H1 (cell line): Measurements from ENCODE around the gene RASGRP4. TPM values are rescaled to one million over a fixed set of nuclear protein-coding genes. Genes with fewer than 3 reads are reported as not detected.

ENCODE experiments used
- CTCF ChIA-PET: fragments of 300-600 bp; sonication (Branson Sonifier 250); formaldehyde crosslinking; loops from one replicate; lab custom pipeline; 2021; ENCODE audit not compliant: partially characterized antibody; lab: Charles Lee
- POLR2A ChIA-PET: fragments of 300-600 bp; sonication (Branson Sonifier 250); formaldehyde crosslinking; loops from one replicate; lab custom pipeline; 2021; ENCODE audit warnings: inconsistent platforms; ENCODE audit not compliant: partially characterized antibody; lab: Charles Lee
- DNase-seq, 2 experiments: peaks; one replicate each; pipeline versions ENCODE4 v3.0.0 to v3.0.0-alpha.2; 2010 to 2022; ENCODE audit warnings: low spot score in 2 of 2, low read depth in 1 of 2, mixed read lengths in 1 of 2
- FAIRE-seq: peaks from 2 replicates; lab custom pipeline; 2011; peaks lifted over from hg19 to GRCh38; lab: Jason Lieb, UNC
- H2AFZ ChIP-seq: 2 replicates; pipeline ENCODE4 v1.8.1; 2012; ENCODE audit warnings: low read length, inconsistent platforms
- H2AK5ac ChIP-seq: 2 replicates; pipeline ENCODE4 v1.6.1; 2013; ENCODE audit warnings: low read depth, low read length
- H2BK120ac ChIP-seq: replicated peaks from 2 replicates; pipeline ENCODE3; 2013; ENCODE audit warnings: low read depth, low read length, inconsistent platforms
- H2BK12ac ChIP-seq: 2 replicates; pipeline ENCODE4 v1.6.1; 2013; ENCODE audit warnings: low read depth, low read length
- H2BK15ac ChIP-seq: 2 replicates; pipeline ENCODE4 v1.6.1; 2013; ENCODE audit warnings: low read length
- H2BK20ac ChIP-seq: 2 replicates; pipeline ENCODE4 v1.6.1; 2013; ENCODE audit warnings: low read length
- H2BK5ac ChIP-seq: 2 replicates; pipeline ENCODE4 v1.6.1; 2013; ENCODE audit warnings: low read depth, low read length
- H3K14ac ChIP-seq: 2 replicates; pipeline ENCODE4 v1.6.1; 2013; ENCODE audit warnings: inconsistent platforms; ENCODE audit not compliant: insufficient read length
- H3K18ac ChIP-seq: 2 replicates; pipeline ENCODE4 v1.6.1; 2013; ENCODE audit warnings: low read length; ENCODE audit errors: extremely low read depth
- H3K23ac ChIP-seq: 2 replicates; pipeline ENCODE4 v1.6.1; 2013; ENCODE audit warnings: inconsistent platforms; ENCODE audit not compliant: insufficient read length
- H3K23me2 ChIP-seq: 2 replicates; pipeline ENCODE4 v1.6.1; 2013; ENCODE audit warnings: low read depth, low read length
- H3K27ac ChIP-seq: 2 replicates; pipeline ENCODE4 v1.6.1; 2011; ENCODE audit warnings: low read depth, low read length, inconsistent platforms
- H3K27me3 ChIP-seq, 4 experiments: replicated peaks in 1 of 4; 1 replicate in 1 of 4; 2 replicates in 3 of 4; pipeline versions ENCODE4 v1.6.1 to v1.8.1; 2011 to 2013; ENCODE audit warnings: low read length in 3 of 4, mild to moderate bottlenecking in 3 of 4, inconsistent platforms in 2 of 4, mixed read lengths in 2 of 4, moderate library complexity in 1 of 4; ENCODE audit not compliant: control insufficient read depth in 3 of 4, insufficient read depth in 3 of 4; ENCODE audit errors: extremely low read depth in 1 of 4
- H3K36me3 ChIP-seq, 4 experiments: 2 replicates each; pipeline versions ENCODE4 v1.6.1 to v1.8.1; 2011 to 2013; ENCODE audit warnings: mild to moderate bottlenecking in 4 of 4, low read length in 3 of 4, moderate library complexity in 2 of 4, control low read depth in 1 of 4, inconsistent platforms in 1 of 4; ENCODE audit not compliant: insufficient read depth in 4 of 4, control insufficient read depth in 2 of 4
- H3K4ac ChIP-seq: replicated peaks from 2 replicates; pipeline ENCODE3; 2013; ENCODE audit warnings: low read length, low read depth, mixed read lengths, inconsistent platforms; ENCODE audit not compliant: insufficient read length
- H3K4me1 ChIP-seq, 4 experiments: replicated peaks in 1 of 4; 1 replicate in 1 of 4; 2 replicates in 3 of 4; pipeline versions ENCODE4 v1.6.1 to v1.8.1; 2011 to 2013; ENCODE audit warnings: low read length in 3 of 4, inconsistent platforms in 2 of 4, mixed read lengths in 1 of 4; ENCODE audit not compliant: insufficient read depth in 4 of 4, control insufficient read depth in 3 of 4
- H3K4me2 ChIP-seq, 2 experiments: 2 replicates each; pipeline versions ENCODE4 v1.6.1 to v1.8.1; 2011 to 2013; ENCODE audit warnings: low read depth in 2 of 2, low read length in 2 of 2, control low read depth in 1 of 2, inconsistent platforms in 1 of 2, mild to moderate bottlenecking in 1 of 2; ENCODE audit not compliant: insufficient read depth in 1 of 2
- H3K4me3 ChIP-seq, 4 experiments: fragments of 200-600, 300-600 bp in 1 of 4; sonication (generic), shearing (Covaris generic), sonication (Bioruptor Twin) in 1 of 4; 2 replicates each; pipeline versions ENCODE4 v1.5.1 to v1.8.1; 2011 to 2016; ENCODE audit warnings: low read length in 4 of 4, low read depth in 3 of 4, control low read depth in 2 of 4, inconsistent platforms in 2 of 4, mild to moderate bottlenecking in 2 of 4, mixed read lengths in 1 of 4, moderate library complexity in 1 of 4; ENCODE audit not compliant: insufficient read depth in 2 of 4; ENCODE audit errors: extremely low read depth in 1 of 4
- H3K56ac ChIP-seq: replicated peaks from 2 replicates; pipeline ENCODE3; 2013; ENCODE audit warnings: low read depth, mild to moderate bottlenecking, mixed read lengths, low read length, inconsistent platforms; ENCODE audit not compliant: insufficient read length
- H3K79me1 ChIP-seq: 2 replicates; pipeline ENCODE4 v1.6.1; 2013; ENCODE audit warnings: low read depth, low read length, control low read depth
- H3K79me2 ChIP-seq, 2 experiments: 2 replicates each; pipeline versions ENCODE4 v1.6.1 to v1.8.1; 2012 to 2013; ENCODE audit warnings: low read length in 2 of 2, mild to moderate bottlenecking in 2 of 2, inconsistent platforms in 1 of 2; ENCODE audit not compliant: insufficient read depth in 2 of 2, control insufficient read depth in 1 of 2
- H3K9ac ChIP-seq, 4 experiments: replicated peaks in 1 of 4; 1 replicate in 1 of 4; 2 replicates in 3 of 4; pipeline versions ENCODE4 v1.6.1 to v1.8.1; 2011 to 2013; ENCODE audit warnings: low read depth in 3 of 4, low read length in 3 of 4, control low read depth in 2 of 4, mild to moderate bottlenecking in 2 of 4, moderate library complexity in 2 of 4, inconsistent platforms in 1 of 4; ENCODE audit errors: extremely low read depth in 1 of 4
- H3K9me3 ChIP-seq, 2 experiments: 2 replicates each; pipeline versions ENCODE4 v1.6.1 to v1.8.1; 2012 to 2013; ENCODE audit warnings: mild to moderate bottlenecking in 2 of 2, moderate library complexity in 2 of 2, control low read depth in 1 of 2, inconsistent platforms in 1 of 2, low read depth in 1 of 2, low read length in 1 of 2, mixed read lengths in 1 of 2; ENCODE audit not compliant: insufficient read depth in 2 of 2
- H4K20me1 ChIP-seq, 2 experiments: replicated peaks in 1 of 2; 2 replicates each; pipeline versions ENCODE3 to v1.8.1; 2011 to 2013; ENCODE audit warnings: inconsistent platforms in 2 of 2, low read length in 2 of 2, mild to moderate bottlenecking in 1 of 2; ENCODE audit not compliant: insufficient read depth in 2 of 2, control insufficient read depth in 1 of 2
- H4K5ac ChIP-seq: 2 replicates; pipeline ENCODE4 v1.6.1; 2013; ENCODE audit warnings: low read length, low read depth, mixed read lengths, inconsistent platforms; ENCODE audit not compliant: insufficient read length
- H4K8ac ChIP-seq: 2 replicates; pipeline ENCODE4 v1.8.0; 2013; ENCODE audit warnings: mild to moderate bottlenecking, moderate library complexity, low read length, inconsistent platforms; ENCODE audit not compliant: insufficient read depth; ENCODE audit errors: extremely low read depth
- H4K91ac ChIP-seq: replicated peaks from 2 replicates; pipeline ENCODE3; 2013; ENCODE audit warnings: low read length, mixed read lengths, inconsistent platforms; ENCODE audit not compliant: insufficient read length
- EP300 ChIP-seq, 2 experiments: IDR thresholded peaks; 1 replicate in 1 of 2; 2 replicates in 1 of 2; pipeline ENCODE4 v1.6.1; 2011 to 2012; ENCODE audit warnings: low read depth in 2 of 2, low read length in 2 of 2, mild to moderate bottlenecking in 2 of 2, borderline replicate concordance in 1 of 2, inconsistent platforms in 1 of 2, moderate library complexity in 1 of 2
- FOSL1 ChIP-seq: IDR thresholded peaks from 2 replicates; pipeline ENCODE4 v1.6.1; 2011; ENCODE audit warnings: mild to moderate bottlenecking, low read depth, low read length, moderate library complexity; ENCODE audit not compliant: insufficient read depth
- JUND ChIP-seq: IDR thresholded peaks from 2 replicates; pipeline ENCODE4 v1.6.1; 2011; ENCODE audit warnings: mild to moderate bottlenecking, improper control_type of control experiment, low read length
- PHF8 ChIP-seq: fragments of 200-600 bp; sonication (generic); conservative IDR thresholded peaks from 2 replicates; pipeline ENCODE4 v1.7.1; 2012; ENCODE audit warnings: low read depth, mild to moderate bottlenecking, inconsistent platforms, low read length, moderate library complexity
- RBBP5 ChIP-seq: IDR thresholded peaks from 2 replicates; pipeline ENCODE4 v1.7.1; 2012; ENCODE audit warnings: low read depth, mild to moderate bottlenecking, inconsistent platforms, low read length, moderate library complexity, borderline replicate concordance
- SP2 ChIP-seq: IDR thresholded peaks from 2 replicates; pipeline ENCODE4 v1.6.1; 2012; ENCODE audit warnings: mild to moderate bottlenecking, low read length, inconsistent platforms
- TBP ChIP-seq: IDR thresholded peaks from 2 replicates; pipeline ENCODE4 v1.6.1; 2011; ENCODE audit warnings: low read depth, low read length, improper control_type of control experiment
- TCF12 ChIP-seq: IDR thresholded peaks from 2 replicates; pipeline ENCODE4 v1.6.1; 2011; ENCODE audit warnings: low read depth, mild to moderate bottlenecking, low read length
- USF2 ChIP-seq: IDR thresholded peaks from 2 replicates; pipeline ENCODE4 v1.6.1; 2011; ENCODE audit warnings: low read length, improper control_type of control experiment
- YY1 ChIP-seq: IDR thresholded peaks from 2 replicates; pipeline ENCODE4 v1.6.1; 2011; ENCODE audit warnings: low read depth, mild to moderate bottlenecking, low read length
- WGBS, 2 experiments: shearing (Covaris generic) in 1 of 2; methylation state at CpG; one replicate each; pipeline versions ENCODE4 v1.1.6 to v1.1.7; 2013 to 2015; ENCODE audit warnings: low lambda C conversion rate in 2 of 2, mixed read lengths in 2 of 2, inconsistent platforms in 1 of 2, low coverage in 1 of 2, missing lambda C conversion rate in 1 of 2; ENCODE audit not compliant: insufficient replicate concordance in 2 of 2, insufficient coverage in 1 of 2, insufficient read length in 1 of 2; ENCODE audit errors: extremely low coverage in 1 of 2, missing lambda C conversion rate in 1 of 2; 5-methylcytosine and 5-hydroxymethylcytosine counted together
- polyA plus RNA-seq, 7 experiments: library from polyadenylated mRNA; depleted of rRNA in 3 of 7; stranded (reverse) in 5 of 7; unstranded in 2 of 7; fragments of >200 nt in 5 of 7; fragments of 200-250 nt in 2 of 7; gene quantifications; 1 replicate in 5 of 7; 2 replicates in 1 of 7; 4 replicates in 1 of 7; pipeline versions ENCODE4 v1.2.1 to v1.2.3, GENCODE V29; 2011 to 2013; ENCODE audit warnings: missing spikeins in 2 of 7, mixed read lengths in 2 of 7
- total RNA-seq: library from RNA; stranded (reverse); fragmentation: NEBNext Ultra II Directional; extraction: Animal tissue kit (Norgen Biotek cat#: 25700); gene quantifications from 2 replicates; pipeline ENCODE4 v1.2.1, GENCODE V29; 2021
- TF ChIP-seq, protein P1 (sequence below): IDR thresholded peaks from 2 replicates; pipeline ENCODE4 v1.6.1; 2012; ENCODE audit warnings: low read length, inconsistent platforms

RASGRP4 gene
- total and polyA plus RNA-seq, 2 of the 8 experiments (the other 6 are each of a cell fraction or from before 2014, with no cell fraction given) = 1.9 to 3.1 TPM

DNA sequence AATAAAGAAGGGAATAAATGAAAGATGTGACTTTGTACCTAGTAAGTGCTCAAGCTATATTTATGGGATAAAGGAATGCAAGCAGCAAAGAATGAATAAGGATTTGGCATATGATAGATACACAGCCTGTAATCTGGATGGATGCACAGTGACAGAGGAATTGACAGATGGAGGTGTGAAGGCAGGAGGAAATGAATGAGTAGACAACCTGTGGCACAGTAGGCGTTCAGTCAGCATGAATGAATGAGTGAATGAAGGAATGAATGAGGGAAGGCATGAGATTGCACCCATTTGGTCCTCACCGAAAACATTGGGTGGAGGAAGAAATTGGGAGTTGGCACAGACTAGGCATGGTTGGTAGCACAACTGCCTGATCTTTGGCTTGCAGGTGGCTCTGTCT, 56.4 kb downstream of the RASGRP4 start:
- H4K91ac ChIP-seq = no peak overlapping the region
- H3K79me2 ChIP-seq = no peaks in the 10 kb centered on the region
- peak overlapping the region; percentile 8; the same call in 1 of the 2 replicates for H2AK5ac ChIP-seq
- no peak overlapping the region for H3K56ac ChIP-seq
- no peak for FAIRE-seq
- H3K23ac ChIP-seq = no peak overlapping the region
- no peaks in the 10 kb centered on the region for H3K23me2 ChIP-seq
- no peak overlapping the region for H3K4ac ChIP-seq
- H3K14ac ChIP-seq = no peak overlapping the region
- 0 out of 7 replicates have a peak, but pooled peaks cover 0 to 2% (median 0%) of the 10 kb centered on the region in 4 experiments for H3K4me1 ChIP-seq
- CTCF ChIA-PET = interaction anchor here (1.4 to 1.6 kb wide), 2 partner anchors 16 to 125 kb away, joined by 4 read pairs; no protein-coding TSS in a partner anchor
- no peak for DNase-seq
- H2BK20ac ChIP-seq = no peak overlapping the region
- no peak overlapping the region for H2BK5ac ChIP-seq
- no peak overlapping the region for H3K27ac ChIP-seq
- H3K9me3 ChIP-seq = peaks cover 3 to 7% of the 10 kb centered on the region in 2 experiments; a peak in 2 of 4 replicates
- no peak overlapping the region for H2AFZ ChIP-seq
- no peak overlapping the region for H3K4me2 ChIP-seq
- H4K8ac ChIP-seq = no peak overlapping the region
- H2BK15ac ChIP-seq = no peak overlapping the region
- H3K36me3 ChIP-seq = no peaks in the 10 kb centered on the region
- H3K4me3 ChIP-seq = no peak overlapping the region
- H3K79me1 ChIP-seq = no peaks in the 10 kb centered on the region
- H2BK120ac ChIP-seq = no peak overlapping the region
- 0 out of 2 replicates have a peak overlapping the region, but pooled peaks have one; percentile 17 for H2BK12ac ChIP-seq
- WGBS, 2 experiments = 87% methylated on average over 2 of the region's 2 CpGs; no CpG with 5 or more reads in 1 of the 2 experiments
- H3K18ac ChIP-seq = no peak overlapping the region
- no peak overlapping the region for H4K5ac ChIP-seq
- H4K20me1 ChIP-seq = peaks cover 0 to 3% of the 10 kb centered on the region in 2 experiments
- POLR2A ChIA-PET = no interaction called here
- H3K9ac ChIP-seq = no peak overlapping the region
- peaks cover 0 to 2% (median 0%) of the 10 kb centered on the region in 4 experiments; a peak in 2 of 7 replicates for H3K27me3 ChIP-seq
- TF ChIP-seq JUND (no peak), YY1 (no peak), TCF12 (no peak), EP300 (IDR thresholded peaks at IDR 0.05; ENCODE audit: borderline replicate concordance in 1 of 2, low read depth in 2 of 2, low read length in 2 of 2) (no peak), PHF8 (no peak), USF2 (no peak), FOSL1 (no peak), TBP (no peak), SP2 (no peak), RBBP5 (no peak)
- TF ChIP-seq, protein P1, sequence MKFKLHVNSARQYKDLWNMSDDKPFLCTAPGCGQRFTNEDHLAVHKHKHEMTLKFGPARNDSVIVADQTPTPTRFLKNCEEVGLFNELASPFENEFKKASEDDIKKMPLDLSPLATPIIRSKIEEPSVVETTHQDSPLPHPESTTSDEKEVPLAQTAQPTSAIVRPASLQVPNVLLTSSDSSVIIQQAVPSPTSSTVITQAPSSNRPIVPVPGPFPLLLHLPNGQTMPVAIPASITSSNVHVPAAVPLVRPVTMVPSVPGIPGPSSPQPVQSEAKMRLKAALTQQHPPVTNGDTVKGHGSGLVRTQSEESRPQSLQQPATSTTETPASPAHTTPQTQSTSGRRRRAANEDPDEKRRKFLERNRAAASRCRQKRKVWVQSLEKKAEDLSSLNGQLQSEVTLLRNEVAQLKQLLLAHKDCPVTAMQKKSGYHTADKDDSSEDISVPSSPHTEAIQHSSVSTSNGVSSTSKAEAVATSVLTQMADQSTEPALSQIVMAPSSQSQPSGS = no peak
